H1 (cell line): Measurements from ENCODE around the gene CCNL2. TPM values are rescaled to one million over a fixed set of nuclear protein-coding genes. Genes with fewer than 3 reads are reported as not detected.

Experiments
- BACH1 ChIP-seq: IDR thresholded peaks from 2 replicates; pipeline ENCODE4 v1.6.1; 2012; ENCODE audit warnings: low read length, improper control_type of control experiment
- FOSL1 ChIP-seq: IDR thresholded peaks from 2 replicates; pipeline ENCODE4 v1.6.1; 2011; ENCODE audit warnings: mild to moderate bottlenecking, low read depth, low read length, moderate library complexity; ENCODE audit not compliant: insufficient read depth
- GTF2F1 ChIP-seq: IDR thresholded peaks from 2 replicates; pipeline ENCODE4 v1.6.1; 2012; ENCODE audit warnings: low read depth, low read length, improper control_type of control experiment, borderline replicate concordance
- SP2 ChIP-seq: IDR thresholded peaks from 2 replicates; pipeline ENCODE4 v1.6.1; 2012; ENCODE audit warnings: mild to moderate bottlenecking, low read length, inconsistent platforms
- TAF7 ChIP-seq: optimal IDR thresholded peaks from 2 replicates; pipeline ENCODE3; 2011; ENCODE audit warnings: low read depth, mild to moderate bottlenecking, inconsistent platforms, low read length, moderate library complexity, borderline replicate concordance
- TBP ChIP-seq: IDR thresholded peaks from 2 replicates; pipeline ENCODE4 v1.6.1; 2011; ENCODE audit warnings: low read depth, low read length, improper control_type of control experiment
- polyA plus RNA-seq, 7 experiments: library from polyadenylated mRNA; depleted of rRNA in 3 of 7; stranded (reverse) in 5 of 7; unstranded in 2 of 7; fragments of >200 nt in 5 of 7; fragments of 200-250 nt in 2 of 7; gene quantifications; 1 replicate in 5 of 7; 2 replicates in 1 of 7; 4 replicates in 1 of 7; pipeline versions ENCODE4 v1.2.1 to v1.2.3, GENCODE V29; 2011 to 2013; ENCODE audit warnings: missing spikeins in 2 of 7, mixed read lengths in 2 of 7
- total RNA-seq: library from RNA; stranded (reverse); fragmentation: NEBNext Ultra II Directional; extraction: Animal tissue kit (Norgen Biotek cat#: 25700); gene quantifications from 2 replicates; pipeline ENCODE4 v1.2.1, GENCODE V29; 2021

CCNL2 gene
- total and polyA plus RNA-seq, 2 of the 8 experiments (the other 6 are each of a cell fraction or from before 2014, with no cell fraction given), result 79.8 to 120 TPM

- TF ChIP-seq FOSL1, result no peak
- TF ChIP-seq SP2, result no peak
- TF ChIP-seq TBP, result no peak
- TF ChIP-seq GTF2F1, result no peak
- TF ChIP-seq BACH1, result no peak
- TF ChIP-seq TAF7, result no peak
- TF ChIP-seq, all 59 proteins: peak for 0
Observed at GRCh38 chr1:1421147-1421906, 22.2 kb upstream of the CCNL2 start, which contains the start of gene ANKRD65 (continued).
